Type B pancreatic cell (in vitro differentiated cells): ENCODE results near the gene MYO9A. TPM values are rescaled to one million over a fixed set of nuclear protein-coding genes. Genes with fewer than 3 reads are reported as not detected.

Experiments used
- DNase-seq: peaks from one replicate; pipeline ENCODE4 v3.0.0; 2021; ENCODE audit warnings: mixed read lengths; ENCODE audit not compliant: unreplicated experiment; ENCODE audit errors: extremely low spot score
- H3K27ac Mint-ChIP-seq: 2 replicates; pipeline ENCODE4 v1.8.0; 2021; ENCODE audit warnings: mild to moderate bottlenecking, mixed read lengths
- H3K27me3 Mint-ChIP-seq: 2 replicates; pipeline ENCODE4 v1.8.0; 2021; ENCODE audit warnings: mixed read lengths
- H3K36me3 Mint-ChIP-seq: 2 replicates; pipeline ENCODE4 v1.8.0; 2021; ENCODE audit warnings: mixed read lengths
- H3K4me1 Mint-ChIP-seq: one replicate; pipeline ENCODE4 v1.8.0; 2021; ENCODE audit warnings: mixed read lengths; ENCODE audit not compliant: unreplicated experiment
- H3K4me3 Mint-ChIP-seq: 2 replicates; pipeline ENCODE4 v1.8.0; 2021; ENCODE audit warnings: mild to moderate bottlenecking, mixed read lengths
- H3K9me3 Mint-ChIP-seq: 2 replicates; pipeline ENCODE4 v1.8.0; 2021; ENCODE audit warnings: mixed read lengths
- total RNA-seq: library from RNA; stranded (reverse); gene quantifications from 2 replicates; pipeline ENCODE4 v1.2.1, GENCODE V29; 2021; ENCODE audit warnings: low replicate concordance
- TF ChIP-seq, protein P1 (sequence below): fragments of 200-600 bp; sonication (generic); conservative IDR thresholded peaks from 2 replicates; pipeline ENCODE4 v1.5.0; 2021; ENCODE audit warnings: antibody characterized with exemption, mild to moderate bottlenecking

MYO9A gene
- total RNA-seq, 1 donor from 2014 or later, result 43.4 TPM

DNA sequence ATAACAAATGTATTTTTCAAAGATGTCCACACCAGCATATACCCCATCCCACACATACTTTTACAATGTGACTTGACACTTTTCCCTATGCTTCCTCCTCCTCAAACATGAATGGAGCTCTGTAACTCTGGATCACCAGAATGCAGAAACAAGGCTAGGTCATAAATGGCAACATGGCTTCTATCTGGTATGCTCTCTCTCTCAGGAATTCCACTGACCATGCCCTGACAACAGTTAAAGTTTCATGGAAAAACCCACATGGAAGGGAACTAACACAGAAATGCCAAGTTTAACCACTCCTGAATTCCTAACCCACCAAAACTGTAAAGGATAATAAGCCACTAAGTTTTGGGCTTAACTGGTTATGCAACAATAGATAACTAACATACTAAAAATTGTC lies 19.9 kb downstream of the MYO9A start:
- TF ChIP-seq, protein P1, sequence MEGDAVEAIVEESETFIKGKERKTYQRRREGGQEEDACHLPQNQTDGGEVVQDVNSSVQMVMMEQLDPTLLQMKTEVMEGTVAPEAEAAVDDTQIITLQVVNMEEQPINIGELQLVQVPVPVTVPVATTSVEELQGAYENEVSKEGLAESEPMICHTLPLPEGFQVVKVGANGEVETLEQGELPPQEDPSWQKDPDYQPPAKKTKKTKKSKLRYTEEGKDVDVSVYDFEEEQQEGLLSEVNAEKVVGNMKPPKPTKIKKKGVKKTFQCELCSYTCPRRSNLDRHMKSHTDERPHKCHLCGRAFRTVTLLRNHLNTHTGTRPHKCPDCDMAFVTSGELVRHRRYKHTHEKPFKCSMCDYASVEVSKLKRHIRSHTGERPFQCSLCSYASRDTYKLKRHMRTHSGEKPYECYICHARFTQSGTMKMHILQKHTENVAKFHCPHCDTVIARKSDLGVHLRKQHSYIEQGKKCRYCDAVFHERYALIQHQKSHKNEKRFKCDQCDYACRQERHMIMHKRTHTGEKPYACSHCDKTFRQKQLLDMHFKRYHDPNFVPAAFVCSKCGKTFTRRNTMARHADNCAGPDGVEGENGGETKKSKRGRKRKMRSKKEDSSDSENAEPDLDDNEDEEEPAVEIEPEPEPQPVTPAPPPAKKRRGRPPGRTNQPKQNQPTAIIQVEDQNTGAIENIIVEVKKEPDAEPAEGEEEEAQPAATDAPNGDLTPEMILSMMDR, result no peak
- Mint-ChIP-seq H3K4me3 (no peak overlapping the region), H3K27ac (no peak overlapping the region), H3K9me3 (no peaks in the 10 kb centered on the region), H3K4me1 (no peaks in the 10 kb centered on the region), H3K27me3 (no peaks in the 10 kb centered on the region), H3K36me3 (peaks cover 14% of the 10 kb centered on the region)
- no peak for DNase-seq

DNA sequence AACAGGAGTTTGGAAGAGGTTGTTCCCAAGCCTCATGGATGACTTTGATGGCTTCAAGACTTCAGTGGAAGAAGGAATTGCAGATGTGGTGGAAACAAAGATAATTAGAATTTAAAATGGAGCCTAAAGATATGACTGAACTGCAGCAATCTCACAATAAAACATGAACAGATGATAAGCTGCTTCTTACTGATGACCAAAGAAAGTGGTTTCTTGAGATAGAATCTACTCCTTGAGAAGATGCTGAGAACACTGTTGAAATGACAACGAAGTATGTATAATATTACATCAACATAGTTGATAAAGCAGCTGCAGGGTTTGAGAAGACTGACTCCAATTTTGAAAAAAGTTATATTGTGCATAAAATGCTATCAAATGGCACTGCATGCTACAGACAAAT lies 21.2 kb downstream of the MYO9A start:
- peaks cover 20% of the 10 kb centered on the region for H3K36me3 Mint-ChIP-seq

DNA sequence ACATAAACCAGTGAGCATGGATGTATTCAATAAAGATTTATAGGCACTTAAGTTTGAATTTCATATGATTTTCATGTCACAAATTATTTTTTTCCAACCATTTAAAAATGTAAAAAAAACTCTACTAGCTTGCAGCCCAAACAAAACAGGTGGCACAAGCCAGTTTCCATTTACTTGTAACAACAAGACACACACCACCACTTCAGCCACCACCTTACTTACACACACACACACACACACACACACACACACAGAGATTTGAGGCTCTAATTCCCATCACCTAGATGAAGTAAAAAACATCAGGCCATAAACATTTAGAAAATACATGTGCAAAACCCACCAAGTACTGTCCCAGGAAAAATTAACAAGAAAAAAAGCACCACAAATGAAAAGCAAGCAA lies 25.3 kb downstream of the MYO9A start:
- no peak overlapping the region for H3K27ac Mint-ChIP-seq
- TF ChIP-seq, protein P1, result no peak

More for the DNA sequence above, 21.2 kb downstream of the MYO9A start:
- no peaks in the 10 kb centered on the region for H3K27me3 Mint-ChIP-seq
- no peaks in the 10 kb centered on the region for H3K9me3 Mint-ChIP-seq
- H3K4me1 Mint-ChIP-seq, result no peaks in the 10 kb centered on the region
- no peak overlapping the region for H3K4me3 Mint-ChIP-seq
- TF ChIP-seq, protein P1, result no peak
- DNase-seq, result no peak
- H3K27ac Mint-ChIP-seq, result no peak overlapping the region

DNA sequence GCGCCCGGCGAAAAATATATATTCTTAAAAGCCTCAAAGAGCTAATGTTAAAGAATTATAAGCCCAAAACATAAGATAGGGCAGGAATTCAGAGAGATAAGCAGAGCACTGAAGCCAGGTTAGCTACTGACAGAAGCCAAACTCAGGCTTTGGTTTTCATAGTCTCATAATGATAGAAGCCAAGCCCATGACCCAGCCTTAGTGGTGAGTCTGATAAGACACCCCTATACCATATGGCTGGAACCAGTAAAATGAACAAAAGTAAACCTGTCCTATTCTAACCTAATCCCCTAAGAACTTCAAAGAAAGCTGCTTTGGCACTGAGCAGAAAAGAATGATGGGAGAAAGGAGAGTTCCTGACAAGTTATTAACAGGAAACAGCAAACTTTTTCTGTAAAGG lies 25.9 kb downstream of the MYO9A start:
- no peak for DNase-seq
- Mint-ChIP-seq H3K4me3 (no peak overlapping the region), H3K36me3 (peaks cover 17% of the 10 kb centered on the region), H3K27ac (no peak overlapping the region), H3K4me1 (no peaks in the 10 kb centered on the region), H3K27me3 (no peaks in the 10 kb centered on the region), H3K9me3 (no peaks in the 10 kb centered on the region)
- TF ChIP-seq, protein P1, result no peak

More for the DNA sequence above, 25.3 kb downstream of the MYO9A start:
- Mint-ChIP-seq H3K9me3 (no peaks in the 10 kb centered on the region), H3K4me1 (no peaks in the 10 kb centered on the region), H3K4me3 (no peak overlapping the region), H3K27me3 (no peaks in the 10 kb centered on the region), H3K36me3 (peaks cover 18% of the 10 kb centered on the region)
- no peak for DNase-seq

DNA sequence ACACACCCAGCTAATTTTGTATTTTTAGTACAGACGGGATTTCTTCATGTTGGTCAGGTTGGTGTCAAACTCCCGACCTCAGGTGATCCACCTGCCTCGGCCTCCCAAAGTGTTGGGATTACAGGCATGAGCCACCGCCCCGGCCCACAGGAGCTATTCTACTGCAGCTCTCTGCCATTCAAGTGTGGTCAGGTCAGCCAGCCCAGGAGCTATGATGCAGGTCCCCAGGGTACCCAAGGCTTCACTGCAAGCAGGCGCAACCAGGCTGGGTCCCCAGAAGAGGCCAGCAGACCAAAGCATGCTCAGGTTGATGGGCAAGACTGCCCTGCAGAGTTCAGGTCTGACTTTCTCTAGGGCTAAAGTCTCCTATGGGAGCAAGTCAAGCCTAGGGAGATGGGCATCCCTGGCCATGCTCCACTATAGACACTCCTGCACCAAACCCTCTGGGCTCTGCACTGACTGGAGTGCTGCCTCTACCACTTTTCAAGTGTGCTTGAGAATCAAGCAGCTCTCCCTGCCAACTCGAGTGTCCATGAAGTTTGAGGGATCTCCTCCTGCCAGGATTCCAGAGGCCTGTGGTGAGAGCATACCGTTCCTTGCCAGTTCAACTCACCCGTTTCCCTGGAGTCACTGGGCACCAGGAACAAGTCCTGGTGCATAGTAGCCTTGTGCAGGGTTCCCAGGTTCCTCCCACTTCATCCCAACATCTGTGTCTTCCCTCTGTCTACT lies 30.9 kb downstream of the MYO9A start:
- H3K4me3 Mint-ChIP-seq, result no peak overlapping the region
- peaks cover 13% of the 10 kb centered on the region for H3K9me3 Mint-ChIP-seq
- no peak for DNase-seq
- H3K27ac Mint-ChIP-seq, result no peak overlapping the region
- TF ChIP-seq, protein P1, result no peak
- H3K4me1 Mint-ChIP-seq, result no peaks in the 10 kb centered on the region
- H3K36me3 Mint-ChIP-seq, result peaks cover 16% of the 10 kb centered on the region
- H3K27me3 Mint-ChIP-seq, result no peaks in the 10 kb centered on the region
